Activated CD4-positive, CD25-positive, alpha-beta regulatory T cell (primary cell): Measurements from ENCODE around the gene C11orf52.
"Not testable (repeated sequence)": the region's sequence is repeated elsewhere in the genome, so short reads cannot be mapped to it uniquely, and the experiment has no call there.

Experiments
- DNase-seq, 4 experiments: peaks; one replicate each; lab custom pipeline; 2025; lab: John Stamatoyannopoulos, UW

Gene C11orf52

GRCh38 chr11:111918390-111919256 lies at the start of gene C11orf52:
TSS of gene C11orf52 (plus strand) at chr11:111918913. CDS start at chr11:111918973, 60 bp downstream.
- DNase-seq: no peak

GRCh38 chr11:111870113-111870512 lies 48.6 kb upstream of the C11orf52 start:
- DNase-seq: no peak

- no peak for DNase-seq
Measured at GRCh38 chr11:111870522-111870885, 48.2 kb upstream of the C11orf52 start.

- peak; percentile 70 to 89 (median 82) for DNase-seq
Measured at GRCh38 chr11:111870886-111871692, 47.6 kb upstream of the C11orf52 start, which contains the start of gene ALG9. TSS of gene ALG9 (minus strand) at chr11:111871581. CDS start at chr11:111871482, 99 bp downstream.

- no peak for DNase-seq
Measured at GRCh38 chr11:111871693-111872161, 47.0 kb upstream of the C11orf52 start.

- no peak for DNase-seq
Measured at GRCh38 chr11:111878385-111878848, 40.3 kb upstream of the C11orf52 start.

- DNase-seq: peak; percentile 80 to 88 (median 86)
Measured at GRCh38 chr11:111878849-111879636, 39.7 kb upstream of the C11orf52 start, which contains the start of the genes CFAP68 and FDXACB1. TSS of gene CFAP68 (plus strand) at chr11:111879541. CDS start at chr11:111879561, 20 bp downstream. TSS of gene FDXACB1 (minus strand) at chr11:111879165. CDS start at chr11:111879132, 33 bp downstream.

GRCh38 chr11:111879637-111879960 lies 39.1 kb upstream of the C11orf52 start:
- DNase-seq: no peak

- no peak for DNase-seq
Measured at GRCh38 chr11:111882202-111882601, 36.5 kb upstream of the C11orf52 start.

GRCh38 chr11:111885053-111885452 lies 33.7 kb upstream of the C11orf52 start:
- DNase-seq: not testable (repeated sequence)

- no peak for DNase-seq
Measured at GRCh38 chr11:111886032-111886431, 32.7 kb upstream of the C11orf52 start.

GRCh38 chr11:111886844-111887243 lies 31.9 kb upstream of the C11orf52 start:
- no peak for DNase-seq

- no peak for DNase-seq
Measured at GRCh38 chr11:111905411-111905810, 13.3 kb upstream of the C11orf52 start.

GRCh38 chr11:111906680-111907079 lies 12.0 kb upstream of the C11orf52 start:
- no peak for DNase-seq

- no peak for DNase-seq
Measured at GRCh38 chr11:111908639-111909305, 9.9 kb upstream of the C11orf52 start.

GRCh38 chr11:111909378-111909777 lies 9.3 kb upstream of the C11orf52 start:
- DNase-seq: no peak

- no peak for DNase-seq
Measured at GRCh38 chr11:111910676-111911562, 7.8 kb upstream of the C11orf52 start.

- no peak for DNase-seq
Measured at GRCh38 chr11:111911563-111912401, 6.9 kb upstream of the C11orf52 start, which contains the start of gene CRYAB. TSS of gene CRYAB (minus strand) at chr11:111911770. CDS start at chr11:111911724, 46 bp downstream.

GRCh38 chr11:111912535-111912934 lies 6.2 kb upstream of the C11orf52 start, which contains the start of gene HSPB2:
TSS of gene HSPB2 (plus strand) at chr11:111912734. CDS start at chr11:111912830, 96 bp downstream.
- DNase-seq: no peak
